Body of pancreas (tissue), 4 donors: ENCODE measurements around the gene GRHL3.

Experiments used
- CTCF ChIP-seq, 7 experiments: fragments of 450-650 bp in 4 of 7; fragments of 200-600 bp in 3 of 7; sonication (generic) in 3 of 7; IDR thresholded peaks; one replicate each; pipeline ENCODE4 v1.5.1; 2016 to 2019; ENCODE audit warnings: antibody characterized with exemption in 7 of 7
- POLR2A ChIP-seq, 3 donors: fragments of 450-650 bp; IDR thresholded peaks; one replicate each; pipeline ENCODE4 v1.6.1; 2016; ENCODE audit warnings: antibody characterized with exemption in 3 of 3, mild to moderate bottlenecking in 2 of 3

GRCh38 chr1:24389231-24389678 is 70.1 kb downstream of the GRHL3 start:
- TF ChIP-seq POLR2A (IDR thresholded peaks at IDR 0.05) (no peak), CTCF (IDR thresholded peaks at IDR 0.05) (no peak)
